Right lobe of liver (tissue), 6 donors: Measurements from ENCODE around the gene MAU2. TPM values are rescaled to one million over a fixed set of nuclear protein-coding genes. Genes with fewer than 3 reads are reported as not detected.

Source experiments
- ATAC-seq, 4 donors: fragments of 200-7000 bp; cut with Tn5 transposase; one replicate each; pipeline ENCODE4 v1.9.1; 2020; ENCODE audit warnings: mild to moderate bottlenecking in 4 of 4, moderate library complexity in 4 of 4
- DNase-seq, 3 donors: peaks; one replicate each; pipeline ENCODE4 v3.0.0-alpha.2; 2020
- H3K27ac ChIP-seq, 3 donors: fragments of 200-600 bp; one replicate each; pipeline ENCODE4 v1.8.0; 2022
- H3K27me3 ChIP-seq, 2 donors: fragments of 200-600 bp; one replicate each; pipeline ENCODE4 v1.8.0; 2022
- H3K36me3 ChIP-seq, 4 donors: fragments of 200-600 bp; sonication (generic) in 1 of 4; one replicate each; pipeline versions ENCODE4 v1.5.1 to v1.8.0; 2017 to 2022; ENCODE audit warnings: control low read depth in 1 of 4
- H3K4me1 ChIP-seq, 4 donors: fragments of 200-600 bp; sonication (generic) in 1 of 4; one replicate each; pipeline versions ENCODE4 v1.5.1 to v1.8.0; 2017 to 2022; ENCODE audit warnings: control low read depth in 1 of 4
- H3K4me3 ChIP-seq, 3 donors: fragments of 200-600 bp; one replicate each; pipeline ENCODE4 v1.8.0; 2022
- H3K9me3 ChIP-seq, 4 donors: fragments of 200-600 bp; sonication (generic) in 1 of 4; one replicate each; pipeline versions ENCODE4 v1.5.1 to v1.8.0; 2017 to 2022; ENCODE audit warnings: control low read depth in 1 of 4
- POLR2A ChIP-seq: fragments of 450-650 bp; IDR thresholded peaks from one replicate; pipeline ENCODE4 v1.6.1; 2017; ENCODE audit warnings: antibody characterized with exemption, mild to moderate bottlenecking
- WGBS: methylation state at CpG from one replicate; pipeline ENCODE4 v1.1.6; 2018; ENCODE audit warnings: low coverage, low lambda C conversion rate; ENCODE audit not compliant: insufficient coverage; ENCODE audit errors: missing lambda C conversion rate; 5-methylcytosine and 5-hydroxymethylcytosine counted together
- intact Hi-C, 2 donors: fragments of 100-400 bp; cut with DNase I; formaldehyde crosslinking; loops; one replicate each; pipeline versions ENCODE4 v1.11.2 to v1.14.1; 2022
- total RNA-seq, 6 experiments: library from RNA; depleted of rRNA in 2 of 6; stranded (reverse); fragments of >200 nt in 2 of 6; fragmentation: NEBNext Ultra II Directional in 3 of 6; extraction: Animal tissue kit (Norgen Biotek cat#: 25700) in 3 of 6; gene quantifications; one replicate each; pipeline versions ENCODE4 v1.1.0 to v1.2.4, GENCODE V29; 2016 to 2023
- TF ChIP-seq, protein P1 (sequence below), 4 donors: fragments of 200-600 bp in 3 of 4; fragments of 450-650 bp in 1 of 4; IDR thresholded peaks; one replicate each; pipeline versions ENCODE4 v1.5.1 to v1.8.0; 2016 to 2022; ENCODE audit warnings: antibody characterized with exemption in 4 of 4, mild to moderate bottlenecking in 2 of 4
- donor health status: DM: no; HTN: yes; CAD: no.
- donor health status: DM: no; HTN: no; CAD: no.
- donor health status: DM: no; HTN: no; CAD: no.
- donor health status: DM: no; HTN: yes; CAD: no.
- donor health status: DM: no; HTN: yes; CAD: no.

The MAU2 gene
- total RNA-seq, 6 experiments from 2014 or later = 10.4 to 30.4 (median 19.3) TPM

GRCh38 chr19:19355606-19356139, 35.0 kb downstream of the MAU2 start:
- Histone ChIP-seq H3K4me3 (no peak overlapping the region), H3K4me1 (no peaks in the 10 kb centered on the region), H3K9me3 (no peaks in the 10 kb centered on the region), H3K36me3 (peaks cover 4 to 58% (median 31%) of the 10 kb centered on the region in 4 donors), H3K27me3 (no peaks in the 10 kb centered on the region), H3K27ac (no peak overlapping the region)
- WGBS = 92% methylated on average over 2 of the region's 18 CpGs
- no peak for ATAC-seq
- intact Hi-C loops = no loop called here
- no peak for DNase-seq
- no peak for TF ChIP-seq POLR2A
- TF ChIP-seq, protein P1, sequence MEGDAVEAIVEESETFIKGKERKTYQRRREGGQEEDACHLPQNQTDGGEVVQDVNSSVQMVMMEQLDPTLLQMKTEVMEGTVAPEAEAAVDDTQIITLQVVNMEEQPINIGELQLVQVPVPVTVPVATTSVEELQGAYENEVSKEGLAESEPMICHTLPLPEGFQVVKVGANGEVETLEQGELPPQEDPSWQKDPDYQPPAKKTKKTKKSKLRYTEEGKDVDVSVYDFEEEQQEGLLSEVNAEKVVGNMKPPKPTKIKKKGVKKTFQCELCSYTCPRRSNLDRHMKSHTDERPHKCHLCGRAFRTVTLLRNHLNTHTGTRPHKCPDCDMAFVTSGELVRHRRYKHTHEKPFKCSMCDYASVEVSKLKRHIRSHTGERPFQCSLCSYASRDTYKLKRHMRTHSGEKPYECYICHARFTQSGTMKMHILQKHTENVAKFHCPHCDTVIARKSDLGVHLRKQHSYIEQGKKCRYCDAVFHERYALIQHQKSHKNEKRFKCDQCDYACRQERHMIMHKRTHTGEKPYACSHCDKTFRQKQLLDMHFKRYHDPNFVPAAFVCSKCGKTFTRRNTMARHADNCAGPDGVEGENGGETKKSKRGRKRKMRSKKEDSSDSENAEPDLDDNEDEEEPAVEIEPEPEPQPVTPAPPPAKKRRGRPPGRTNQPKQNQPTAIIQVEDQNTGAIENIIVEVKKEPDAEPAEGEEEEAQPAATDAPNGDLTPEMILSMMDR (IDR thresholded peaks at IDR 0.05) = no peak

DNA sequence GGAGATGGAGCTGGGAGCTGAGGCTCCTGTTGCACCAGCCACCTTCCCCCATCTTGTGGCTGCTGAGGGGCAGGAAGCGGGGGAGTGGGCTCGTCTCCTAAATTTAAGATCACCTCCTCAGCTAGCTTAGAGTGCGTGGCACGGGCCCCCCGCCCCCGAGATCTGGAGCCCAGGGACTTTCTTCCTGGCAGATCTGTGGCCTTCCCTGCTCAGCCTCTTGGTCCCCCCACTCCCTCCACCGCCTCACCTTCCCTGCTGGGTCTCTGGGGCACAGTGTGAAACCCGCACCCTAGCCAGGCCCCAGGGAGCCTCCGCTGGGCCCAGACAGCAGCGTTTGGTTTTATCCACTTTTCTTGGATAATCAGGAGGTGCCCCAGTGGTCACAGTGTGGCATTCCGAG, 35.9 kb downstream of the MAU2 start:
- Histone ChIP-seq H3K4me3 (no peak overlapping the region), H3K36me3 (peaks cover 0 to 52% (median 27%) of the 10 kb centered on the region in 4 donors), H3K4me1 (no peaks in the 10 kb centered on the region), H3K9me3 (no peaks in the 10 kb centered on the region), H3K27ac (no peak overlapping the region), H3K27me3 (no peaks in the 10 kb centered on the region)
- no peak for TF ChIP-seq POLR2A
- TF ChIP-seq, protein P1 (IDR thresholded peaks at IDR 0.05) = no peak
- DNase-seq (no peak), ATAC-seq (no peak)
- intact Hi-C loops = no loop called here
- WGBS = 87% methylated on average over 4 of the region's 11 CpGs

- Histone ChIP-seq H3K27me3 (no peaks in the 10 kb centered on the region), H3K27ac (no peak overlapping the region), H3K4me3 (no peak overlapping the region), H3K9me3 (no peaks in the 10 kb centered on the region), H3K4me1 (no peaks in the 10 kb centered on the region), H3K36me3 (peaks cover 0 to 48% (median 26%) of the 10 kb centered on the region in 4 donors)
- ATAC-seq (no peak), DNase-seq (no peak)
- TF ChIP-seq POLR2A = no peak
- TF ChIP-seq, protein P1 (IDR thresholded peaks at IDR 0.05) = no peak
- 77% methylated on average over 3 of the region's 13 CpGs for WGBS
- intact Hi-C loops = no loop called here
Measured at GRCh38 chr19:19356901-19357566, 36.4 kb downstream of the MAU2 start.

GRCh38 chr19:19361075-19361594, 40.5 kb downstream of the MAU2 start:
- DNase-seq (peak in 2 of 3 donors; percentile 67 to 77), ATAC-seq (peak; percentile 80 to 90 (median 84))
- H3K27me3 ChIP-seq = no peaks in the 10 kb centered on the region
- no peak overlapping the region for H3K4me3 ChIP-seq
- TF ChIP-seq, protein P1 (IDR thresholded peaks at IDR 0.05) = peak; percentile 82 to 91 (median 84)
- no peak for TF ChIP-seq POLR2A
- H3K9me3 ChIP-seq = no peaks in the 10 kb centered on the region
- WGBS = 4% methylated on average over 12 of the region's 14 CpGs
- peaks cover 0 to 1% (median 0%) of the 10 kb centered on the region in 4 donors for H3K4me1 ChIP-seq
- no peak overlapping the region for H3K27ac ChIP-seq
- intact Hi-C loops = no loop called here
- H3K36me3 ChIP-seq = peaks cover 0 to 10% (median 5%) of the 10 kb centered on the region in 4 donors
